Measurements from ENCODE around the gene RNF44. TPM values are rescaled to one million over a fixed set of nuclear protein-coding genes. Genes with fewer than 3 reads are reported as not detected.
A peak's percentile ranks its signal among the peaks of the same experiment; 100 is the strongest.
"Not testable (repeated sequence)": the region's sequence is repeated elsewhere in the genome, so short reads cannot be mapped to it uniquely, and the experiment has no call there.

Gene RNF44
- total RNA-seq, 2 donors from 2014 or later: 85.3 to 88.1 TPM

DNA sequence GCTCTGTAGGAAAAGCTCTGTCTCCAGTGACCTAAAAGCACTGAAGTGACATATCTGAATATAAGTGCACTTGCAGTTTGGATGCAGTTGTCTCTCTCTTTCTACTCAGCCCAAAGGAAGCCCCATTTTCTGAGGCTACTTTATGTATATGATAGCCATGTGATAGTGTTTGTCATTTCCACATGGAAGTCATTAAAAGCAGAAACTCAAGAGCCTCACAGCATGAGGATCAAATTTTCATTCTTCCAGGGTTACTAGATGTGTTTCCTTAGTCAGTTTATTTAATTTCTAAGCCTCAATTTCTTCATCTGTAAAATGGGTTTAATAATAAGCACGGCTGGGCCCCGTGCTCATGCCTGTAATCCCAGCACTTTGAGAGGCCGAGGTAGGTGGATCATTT, 36.7 kb downstream of the RNF44 start:
- Mint-ChIP-seq H3K4me3 (no peak overlapping the region), H3K36me3 (ENCODE audit: low read depth) (peaks cover 97% of the 10 kb centered on the region), H3K9me3 (no peaks in the 10 kb centered on the region), H3K27ac (no peak overlapping the region), H3K27me3 (no peaks in the 10 kb centered on the region), H3K4me1 (no peaks in the 10 kb centered on the region)
- ATAC-seq (replicated peaks): no peak

DNA sequence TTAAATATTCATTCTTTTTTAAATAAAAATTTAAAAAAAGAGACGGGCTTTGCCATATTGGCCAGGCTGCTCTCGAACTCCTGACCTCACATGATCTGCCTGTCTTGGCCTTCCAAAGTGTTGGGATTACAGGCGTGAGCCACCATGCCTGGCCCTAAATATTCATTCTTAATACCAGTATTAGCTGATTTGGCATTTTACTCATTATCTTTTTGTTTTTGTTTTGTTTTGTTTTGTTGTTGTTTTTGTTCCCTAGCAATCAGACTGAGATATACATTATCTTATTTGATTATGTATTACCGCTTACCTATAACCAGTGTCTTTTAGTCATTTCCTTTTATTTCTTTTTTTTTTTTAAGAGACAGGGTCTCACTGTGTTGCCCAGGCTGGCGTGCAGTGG, 37.9 kb downstream of the RNF44 start:
- Mint-ChIP-seq H3K36me3 (ENCODE audit: low read depth) (peaks cover 97% of the 10 kb centered on the region), H3K27ac (no peak overlapping the region), H3K4me3 (no peak overlapping the region), H3K9me3 (no peaks in the 10 kb centered on the region), H3K27me3 (no peaks in the 10 kb centered on the region), H3K4me1 (no peaks in the 10 kb centered on the region)
- no peak for ATAC-seq (replicated peaks)

DNA sequence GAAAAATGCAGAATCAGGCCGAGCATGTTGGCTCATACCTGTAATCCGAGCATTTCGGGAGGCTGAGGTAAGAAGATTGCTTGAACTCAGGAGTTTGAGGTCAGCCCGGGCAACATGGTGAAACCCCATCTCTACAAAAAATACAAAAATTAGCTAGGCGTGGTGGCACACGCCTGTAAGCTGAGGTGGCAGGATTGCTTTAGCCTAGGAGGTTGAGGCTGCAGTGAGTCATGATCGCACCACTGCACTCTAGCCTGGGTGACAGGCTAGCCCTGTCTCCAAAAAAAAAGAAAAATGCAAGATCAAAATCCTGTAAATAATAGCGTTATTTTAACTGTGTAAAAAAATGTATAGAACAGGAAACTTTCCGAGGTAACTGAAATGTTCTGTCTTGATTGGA, 39.4 kb downstream of the RNF44 start:
- ATAC-seq (replicated peaks): no peak
- H3K4me3 Mint-ChIP-seq: no peak overlapping the region
- H3K27me3 Mint-ChIP-seq: no peaks in the 10 kb centered on the region
- no peak overlapping the region for H3K27ac Mint-ChIP-seq
- H3K36me3 Mint-ChIP-seq (ENCODE audit: low read depth): peaks cover 97% of the 10 kb centered on the region
- no peaks in the 10 kb centered on the region for H3K4me1 Mint-ChIP-seq
- no peaks in the 10 kb centered on the region for H3K9me3 Mint-ChIP-seq

DNA sequence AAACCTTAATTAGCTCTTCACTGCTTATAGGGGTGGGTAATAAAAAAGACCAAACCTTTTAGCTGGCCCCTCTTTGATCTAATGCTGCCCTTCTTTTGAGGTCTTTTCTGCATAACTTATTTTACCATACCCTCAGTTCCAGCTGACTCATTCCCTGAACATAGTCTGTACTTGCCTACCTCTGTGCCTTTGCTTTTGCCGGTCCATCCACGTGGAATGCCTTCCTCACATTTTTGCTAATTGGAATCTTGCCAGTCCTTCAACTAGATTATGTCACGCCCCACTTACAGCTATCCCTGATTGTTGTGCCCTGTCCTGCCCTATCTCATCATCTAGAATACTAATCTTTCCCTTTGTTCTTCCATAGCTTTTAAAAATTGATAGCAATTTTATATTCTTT, 44.8 kb downstream of the RNF44 start:
- no peak overlapping the region for H3K4me3 Mint-ChIP-seq
- peaks cover 97% of the 10 kb centered on the region for H3K36me3 Mint-ChIP-seq (ENCODE audit: low read depth)
- ATAC-seq (replicated peaks): no peak
- H3K4me1 Mint-ChIP-seq: peaks cover 11% of the 10 kb centered on the region
- H3K27ac Mint-ChIP-seq: peak overlapping the region; percentile 1
- H3K27me3 Mint-ChIP-seq: no peaks in the 10 kb centered on the region
- no peaks in the 10 kb centered on the region for H3K9me3 Mint-ChIP-seq

DNA sequence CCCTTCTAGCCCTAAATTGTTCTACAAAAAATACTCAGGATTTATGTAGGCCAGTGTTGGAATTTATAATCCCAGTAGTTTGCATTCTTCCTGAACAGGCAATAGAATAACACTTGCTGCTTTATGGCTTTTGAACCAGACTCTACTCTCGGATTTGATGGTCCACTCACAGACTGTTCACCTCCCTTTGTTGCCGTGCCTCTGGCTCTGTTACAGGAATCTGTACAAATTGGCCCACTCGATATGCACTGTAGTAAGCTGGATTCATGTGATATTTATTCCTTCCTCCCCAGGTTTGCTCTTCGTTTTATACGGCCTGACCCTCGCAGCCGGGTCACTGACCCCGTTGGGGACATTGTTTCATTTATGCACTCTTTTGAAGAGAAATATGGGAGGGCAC, 45.3 kb downstream of the RNF44 start:
- no peak for ATAC-seq (replicated peaks)
- H3K9me3 Mint-ChIP-seq: no peaks in the 10 kb centered on the region

GRCh38 chr5:176491101-176491502, 46.1 kb downstream of the RNF44 start:
- Mint-ChIP-seq H3K4me3 (no peak overlapping the region), H3K27ac (no peak overlapping the region), H3K27me3 (no peaks in the 10 kb centered on the region), H3K36me3 (ENCODE audit: low read depth) (peaks cover 97% of the 10 kb centered on the region), H3K4me1 (peaks cover 18% of the 10 kb centered on the region), H3K9me3 (no peaks in the 10 kb centered on the region)
- ATAC-seq (replicated peaks): no peak

More for the DNA sequence above, 45.3 kb downstream of the RNF44 start:
- no peaks in the 10 kb centered on the region for H3K27me3 Mint-ChIP-seq
- no peak overlapping the region for H3K4me3 Mint-ChIP-seq
- no peak overlapping the region for H3K27ac Mint-ChIP-seq
- H3K36me3 Mint-ChIP-seq (ENCODE audit: low read depth): peaks cover 97% of the 10 kb centered on the region
- peaks cover 11% of the 10 kb centered on the region for H3K4me1 Mint-ChIP-seq

DNA sequence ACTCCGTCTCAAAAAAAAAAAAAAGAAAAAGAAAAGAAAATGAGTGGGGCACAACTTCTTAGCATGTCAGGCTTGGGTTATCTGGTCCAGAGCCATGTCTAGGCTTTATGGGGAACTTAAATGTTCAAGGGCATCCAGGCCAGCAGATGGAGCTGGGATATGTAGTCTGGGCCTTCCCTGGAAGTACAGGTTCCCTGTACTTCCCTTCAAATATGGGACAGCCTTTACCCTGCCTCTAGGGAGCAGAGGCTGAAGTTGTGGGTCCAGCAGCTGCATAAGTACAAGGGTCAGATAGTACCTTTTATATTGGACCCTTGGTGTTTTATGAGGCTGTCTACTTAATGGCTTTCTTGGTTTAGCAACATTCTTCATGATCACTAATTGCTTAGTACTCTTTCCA, 46.9 kb downstream of the RNF44 start:
- H3K36me3 Mint-ChIP-seq (ENCODE audit: low read depth): peaks cover 97% of the 10 kb centered on the region
- H3K27me3 Mint-ChIP-seq: no peaks in the 10 kb centered on the region
- no peak for ATAC-seq (replicated peaks)
- H3K4me1 Mint-ChIP-seq: peaks cover 19% of the 10 kb centered on the region
- no peak overlapping the region for H3K27ac Mint-ChIP-seq
- H3K4me3 Mint-ChIP-seq: no peak overlapping the region
- no peaks in the 10 kb centered on the region for H3K9me3 Mint-ChIP-seq

DNA sequence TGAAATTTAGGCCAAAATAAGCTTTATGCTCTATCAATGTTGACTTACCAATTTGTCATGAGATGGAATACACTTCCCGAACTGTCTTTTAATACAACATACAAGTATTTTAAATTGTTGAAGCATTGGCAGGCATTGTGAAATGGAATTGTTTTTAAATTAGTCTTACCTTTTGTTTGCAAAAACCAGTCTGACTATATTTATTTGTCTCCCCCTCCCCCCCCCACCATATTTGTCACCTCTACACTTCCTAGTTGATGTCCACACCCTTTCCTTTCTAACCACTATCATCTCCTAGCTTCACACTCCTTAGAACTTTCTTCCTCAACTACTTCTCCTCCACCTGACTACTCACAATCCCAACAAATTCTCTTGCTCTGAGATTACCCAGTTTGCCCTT, 48.1 kb downstream of the RNF44 start:
- peaks cover 19% of the 10 kb centered on the region for H3K4me1 Mint-ChIP-seq
- H3K27ac Mint-ChIP-seq: peak overlapping the region; percentile 28
- no peaks in the 10 kb centered on the region for H3K27me3 Mint-ChIP-seq
- H3K9me3 Mint-ChIP-seq: no peaks in the 10 kb centered on the region
- H3K36me3 Mint-ChIP-seq (ENCODE audit: low read depth): peaks cover 97% of the 10 kb centered on the region
- peak overlapping the region; percentile 1 for H3K4me3 Mint-ChIP-seq
- no peak for ATAC-seq (replicated peaks)

GRCh38 chr5:176487160-176487559, 50.0 kb downstream of the RNF44 start:
- peaks cover 97% of the 10 kb centered on the region for H3K36me3 Mint-ChIP-seq (ENCODE audit: low read depth)
- H3K9me3 Mint-ChIP-seq; ATAC-seq (replicated peaks); H3K27ac Mint-ChIP-seq; H3K4me3 Mint-ChIP-seq; H3K27me3 Mint-ChIP-seq: not testable (repeated sequence)
- peaks cover 27% of the 10 kb centered on the region for H3K4me1 Mint-ChIP-seq

- H3K27me3 Mint-ChIP-seq: no peaks in the 10 kb centered on the region
- H3K27ac Mint-ChIP-seq: no peak overlapping the region
- H3K4me1 Mint-ChIP-seq: peaks cover 27% of the 10 kb centered on the region
- ATAC-seq (replicated peaks): no peak
- peaks cover 95% of the 10 kb centered on the region for H3K36me3 Mint-ChIP-seq (ENCODE audit: low read depth)
- H3K9me3 Mint-ChIP-seq: no peaks in the 10 kb centered on the region
- no peak overlapping the region for H3K4me3 Mint-ChIP-seq
Measured at GRCh38 chr5:176486189-176486757, 50.9 kb downstream of the RNF44 start.

DNA sequence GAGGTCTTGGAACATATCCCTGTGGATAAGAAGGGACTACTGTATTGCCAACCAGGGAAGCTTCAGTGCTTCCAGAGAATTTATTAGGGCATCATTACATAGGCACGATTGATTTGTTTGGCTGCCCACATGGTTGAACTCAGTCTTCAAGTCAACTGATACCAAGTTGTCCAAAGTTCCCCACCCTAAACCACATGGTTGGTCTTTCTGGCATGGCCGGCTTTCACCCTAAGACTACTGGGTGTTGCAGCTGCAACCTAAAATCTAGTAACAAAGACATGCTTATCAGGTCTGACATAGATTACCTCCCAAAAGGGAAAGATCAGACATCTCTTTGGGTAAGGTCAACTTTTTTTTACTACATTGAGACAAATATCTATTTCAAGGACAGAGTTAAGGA, 52.0 kb downstream of the RNF44 start:
- Mint-ChIP-seq H3K4me3 (no peak overlapping the region), H3K27me3 (no peaks in the 10 kb centered on the region), H3K9me3 (no peaks in the 10 kb centered on the region), H3K4me1 (peaks cover 27% of the 10 kb centered on the region), H3K27ac (no peak overlapping the region), H3K36me3 (ENCODE audit: low read depth) (peaks cover 88% of the 10 kb centered on the region)
- no peak for ATAC-seq (replicated peaks)

DNA sequence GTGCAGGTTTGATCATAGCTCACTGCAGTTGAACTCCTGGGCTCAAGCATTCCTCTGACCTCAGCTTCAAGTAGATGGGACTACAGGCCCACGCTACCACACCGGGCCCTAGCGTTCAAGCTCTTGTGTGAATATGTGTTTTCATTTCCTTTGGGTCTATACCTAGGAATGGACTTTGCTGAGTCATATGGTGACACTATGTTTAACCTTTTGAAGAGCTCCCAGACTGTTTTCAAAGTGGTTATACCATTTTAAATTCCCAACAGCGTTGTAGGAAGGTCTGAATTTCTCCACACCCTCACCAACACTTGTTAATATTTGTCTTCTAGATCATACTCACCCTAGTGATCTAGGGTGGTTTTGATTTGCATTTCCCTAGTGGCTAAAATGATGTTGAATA, 55.5 kb downstream of the RNF44 start:
- no peak overlapping the region for H3K27ac Mint-ChIP-seq
- H3K36me3 Mint-ChIP-seq (ENCODE audit: low read depth): peaks cover 75% of the 10 kb centered on the region
- no peaks in the 10 kb centered on the region for H3K9me3 Mint-ChIP-seq
- H3K4me3 Mint-ChIP-seq: peak overlapping the region; percentile 13
- no peaks in the 10 kb centered on the region for H3K27me3 Mint-ChIP-seq
- peak; percentile 85 for ATAC-seq (replicated peaks)
- H3K4me1 Mint-ChIP-seq: peaks cover 16% of the 10 kb centered on the region

Other genes starting within 250 kb of the RNF44 start
- gene KIAA1191, start 175.6 kb downstream of the RNF44 start, total RNA-seq: 10 to 100 TPM; 54.2 to 78.0 TPM
- 10 to 100 TPM in 1 of 2 donors, 1 to 10 TPM in 1; 8.7 to 17.3 TPM for gene ARL10, start 171.9 kb downstream of the RNF44 start, total RNA-seq
- 10 to 100 TPM; 37.6 to 99.0 TPM for gene NOP16, start 148.8 kb downstream of the RNF44 start, total RNA-seq
- 100 to 1,000 TPM; 114 to 120 TPM for gene HIGD2A, start 148.7 kb downstream of the RNF44 start, total RNA-seq
- gene CLTB, start 120.9 kb downstream of the RNF44 start, total RNA-seq: 10 to 100 TPM; 22.9 to 56.9 TPM
- gene FAF2, start 89.0 kb downstream of the RNF44 start, total RNA-seq: 10 to 100 TPM; 41.1 to 41.3 TPM
- under 1 TPM; 0.50 to 0.69 TPM for gene CDHR2, start 11.9 kb upstream of the RNF44 start, total RNA-seq
- gene GPRIN1, start 72.8 kb upstream of the RNF44 start, total RNA-seq: 1 to 10 TPM; 4.8 to 8.9 TPM
- not detected for gene SNCB, start 93.1 kb upstream of the RNF44 start, total RNA-seq
- gene EIF4E1B, start 93.3 kb upstream of the RNF44 start, total RNA-seq: not detected
- gene TSPAN17, start 110.1 kb upstream of the RNF44 start, total RNA-seq: 10 to 100 TPM; 26.7 to 53.0 TPM